ENCODE measurements around the gene SCLY.

DNA sequence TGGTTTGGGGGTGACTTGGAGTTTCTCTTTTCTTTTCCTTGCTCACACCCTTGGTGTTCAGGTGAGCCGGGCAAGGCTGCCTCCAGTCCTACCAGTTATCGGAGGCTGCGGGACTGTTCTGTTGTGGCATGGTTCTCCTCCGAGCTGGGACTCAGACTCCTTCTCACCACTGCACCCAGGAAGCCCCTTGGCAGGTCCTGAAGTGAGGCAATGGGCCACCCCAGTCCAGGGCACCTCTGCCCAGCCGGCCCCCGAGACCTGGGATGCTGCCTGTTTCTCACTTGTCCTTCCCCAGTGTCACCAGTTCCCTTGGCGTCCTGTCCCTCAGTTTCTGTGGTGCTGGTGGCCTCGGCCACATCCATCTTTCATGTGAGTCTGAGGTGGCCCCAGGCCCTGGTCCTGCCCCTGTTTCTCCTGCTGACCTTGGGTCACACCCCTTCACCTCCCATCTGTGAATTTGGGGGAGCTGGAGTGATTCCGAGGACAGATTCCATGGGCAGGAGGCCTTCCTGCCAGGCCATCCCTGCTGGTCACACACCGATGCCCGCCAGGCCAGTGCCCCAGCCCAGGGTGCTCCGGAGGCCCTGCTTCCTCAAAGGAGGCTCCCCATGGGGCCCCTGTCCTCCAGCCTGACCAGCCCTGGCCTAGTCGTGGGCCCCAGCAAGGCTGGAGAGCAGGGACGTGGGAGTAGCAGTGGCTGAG is 71.1 kb downstream of the SCLY start:
- TF ChIP-seq POLR2A (IDR thresholded peaks at IDR 0.05; ENCODE audit: low read depth) (no peak), EP300 (IDR thresholded peaks at IDR 0.05) (no peak)
- TF ChIP-seq, protein P1, sequence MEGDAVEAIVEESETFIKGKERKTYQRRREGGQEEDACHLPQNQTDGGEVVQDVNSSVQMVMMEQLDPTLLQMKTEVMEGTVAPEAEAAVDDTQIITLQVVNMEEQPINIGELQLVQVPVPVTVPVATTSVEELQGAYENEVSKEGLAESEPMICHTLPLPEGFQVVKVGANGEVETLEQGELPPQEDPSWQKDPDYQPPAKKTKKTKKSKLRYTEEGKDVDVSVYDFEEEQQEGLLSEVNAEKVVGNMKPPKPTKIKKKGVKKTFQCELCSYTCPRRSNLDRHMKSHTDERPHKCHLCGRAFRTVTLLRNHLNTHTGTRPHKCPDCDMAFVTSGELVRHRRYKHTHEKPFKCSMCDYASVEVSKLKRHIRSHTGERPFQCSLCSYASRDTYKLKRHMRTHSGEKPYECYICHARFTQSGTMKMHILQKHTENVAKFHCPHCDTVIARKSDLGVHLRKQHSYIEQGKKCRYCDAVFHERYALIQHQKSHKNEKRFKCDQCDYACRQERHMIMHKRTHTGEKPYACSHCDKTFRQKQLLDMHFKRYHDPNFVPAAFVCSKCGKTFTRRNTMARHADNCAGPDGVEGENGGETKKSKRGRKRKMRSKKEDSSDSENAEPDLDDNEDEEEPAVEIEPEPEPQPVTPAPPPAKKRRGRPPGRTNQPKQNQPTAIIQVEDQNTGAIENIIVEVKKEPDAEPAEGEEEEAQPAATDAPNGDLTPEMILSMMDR (IDR thresholded peaks at IDR 0.05), result no peak

Measured in esophagus muscularis mucosa (tissue), 4 donors.